Panc1 (cell line): ENCODE measurements around the gene SBK1. TPM values are rescaled to one million over a fixed set of nuclear protein-coding genes. Genes with fewer than 3 reads are reported as not detected.
"Not testable (repeated sequence)": the region's sequence is repeated elsewhere in the genome, so short reads cannot be mapped to it uniquely, and the experiment has no call there.

ENCODE experiments used
- ATAC-seq: fragments of 200-7000 bp; cut with Tn5 transposase; 2 replicates; pipeline ENCODE4 v1.9.1; 2020; ENCODE audit warnings: mild to moderate bottlenecking, moderate library complexity
- BruUV-seq: library from RNA; stranded (reverse); fragments of 400-500 nt; replicated peaks from 2 replicates; lab custom pipeline; 2021; lab: Mats Ljungman, UMichigan
- CTCF ChIA-PET: fragments of 300-600 bp; sonication (Branson Sonifier 250); formaldehyde crosslinking; loops from one replicate; lab custom pipeline; 2022; ENCODE audit warnings: antibody characterized with exemption; lab: Charles Lee
- POLR2A ChIA-PET: fragments of 300-600 bp; sonication (Branson Sonifier 250); formaldehyde crosslinking; loops from one replicate; lab custom pipeline; 2022; ENCODE audit warnings: antibody characterized with exemption; lab: Charles Lee
- DNase-seq: peaks from one replicate; pipeline ENCODE4 v3.0.0-alpha.2; 2010; ENCODE audit warnings: low read depth, low spot score
- H3K27ac ChIP-seq: 2 replicates; pipeline ENCODE4 v1.5.1; 2011; ENCODE audit warnings: mild to moderate bottlenecking, low read length, inconsistent platforms
- H3K27me3 ChIP-seq: fragments of 200-500 bp; sonication (Bioruptor generic); 2 replicates; pipeline ENCODE4 v1.6.0; 2014; ENCODE audit warnings: low read length, inconsistent platforms; ENCODE audit not compliant: control insufficient read depth, insufficient read depth
- H3K36me3 ChIP-seq: fragments of 200-500 bp; sonication (Bioruptor generic); 2 replicates; pipeline ENCODE4 v1.5.1; 2014; ENCODE audit warnings: inconsistent platforms, mild to moderate bottlenecking, low read length, moderate library complexity; ENCODE audit not compliant: control insufficient read depth, insufficient read depth
- H3K4me1 ChIP-seq: 2 replicates; pipeline ENCODE4 v1.5.1; 2011; ENCODE audit warnings: inconsistent platforms, mild to moderate bottlenecking, low read length, moderate library complexity; ENCODE audit not compliant: control insufficient read depth, insufficient read depth
- H3K4me3 ChIP-seq, 2 experiments: 2 replicates each; pipeline ENCODE4 v1.5.1; 2011 to 2012; ENCODE audit warnings: low read depth in 2 of 2, low read length in 2 of 2, mild to moderate bottlenecking in 2 of 2, inconsistent platforms in 1 of 2, moderate library complexity in 1 of 2
- H3K9me3 ChIP-seq: fragments of 200-500 bp; sonication (Bioruptor generic); 2 replicates; pipeline ENCODE4 v1.5.1; 2014; ENCODE audit warnings: low read depth, mild to moderate bottlenecking, inconsistent platforms, low read length, moderate library complexity; ENCODE audit not compliant: control insufficient read depth, insufficient read depth
- in situ Hi-C: cut with HindIII; loops from 2 replicates; pipeline ENCODE4 v1.10.0; 2016; ENCODE audit warnings: low sequenced_read_pairs, low pct_unique_long_range_greater_than_20kb
- intact Hi-C: fragments of 100-400 bp; cut with micrococcal nuclease; formaldehyde crosslinking; loops from one replicate; pipeline ENCODE4 v1.10.0; 2022; ENCODE audit not compliant: unreplicated experiment
- total RNA-seq: library from RNA; stranded (reverse); gene quantifications from one replicate; pipeline ENCODE4 v1.2.1, GENCODE V29; 2021; ENCODE audit not compliant: unreplicated experiment

SBK1 gene
- total RNA-seq, 1 experiment from 2014 or later, result 2.4 TPM

DNA sequence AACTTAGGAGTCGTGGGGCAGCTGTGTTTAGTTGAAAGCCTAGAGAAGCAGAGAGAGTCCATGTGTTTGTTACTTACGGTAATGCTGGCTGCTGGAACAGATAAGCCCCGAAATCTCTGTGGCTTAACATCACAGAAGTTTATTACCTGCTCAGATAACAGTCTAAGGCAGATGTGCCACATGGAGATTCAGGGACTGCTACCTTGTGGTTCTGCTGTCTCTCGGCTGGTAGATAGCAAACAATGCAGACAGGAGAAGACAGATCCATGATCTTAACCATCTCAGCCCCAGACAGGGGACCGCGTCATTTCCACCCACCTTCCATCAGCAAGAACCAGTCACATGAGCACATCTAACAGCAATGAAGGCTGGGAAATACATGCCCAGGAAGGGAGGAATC is 40.3 kb downstream of the SBK1 start:
- H3K9me3 ChIP-seq, H3K27me3 ChIP-seq, in situ Hi-C loops, H3K27ac ChIP-seq, H3K4me3 ChIP-seq, H3K36me3 ChIP-seq, intact Hi-C loops, ATAC-seq, DNase-seq, POLR2A ChIA-PET, H3K4me1 ChIP-seq, BruUV-seq: not testable (repeated sequence)
- CTCF ChIA-PET, result interaction anchor here (0.6 kb wide), 1 partner anchor 143 kb away, joined by 4 read pairs; no protein-coding TSS in a partner anchor

DNA sequence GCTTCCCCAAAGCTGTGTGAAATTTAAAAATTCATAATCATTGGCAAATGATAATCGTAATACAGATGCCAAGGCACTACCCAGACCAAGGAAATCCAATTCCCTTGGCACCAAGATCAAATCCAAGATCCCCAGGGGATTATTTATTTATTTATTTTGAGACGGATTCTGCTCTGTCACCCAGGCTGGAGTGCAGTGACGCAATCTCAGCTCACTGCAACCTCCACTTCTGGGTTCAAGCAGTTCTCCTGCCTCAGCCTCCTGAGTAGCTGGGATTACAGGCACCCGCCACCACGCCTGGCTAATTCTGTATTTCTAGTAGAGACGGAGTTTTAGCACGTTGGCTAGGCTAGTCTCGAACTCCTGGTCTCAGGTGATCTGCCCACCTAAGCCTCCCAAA is 43.4 kb downstream of the SBK1 start:
- DNase-seq, H3K36me3 ChIP-seq, POLR2A ChIA-PET, in situ Hi-C loops, CTCF ChIA-PET, H3K27me3 ChIP-seq, intact Hi-C loops, H3K4me3 ChIP-seq, H3K9me3 ChIP-seq, BruUV-seq, ATAC-seq, H3K27ac ChIP-seq, H3K4me1 ChIP-seq: not testable (repeated sequence)

DNA sequence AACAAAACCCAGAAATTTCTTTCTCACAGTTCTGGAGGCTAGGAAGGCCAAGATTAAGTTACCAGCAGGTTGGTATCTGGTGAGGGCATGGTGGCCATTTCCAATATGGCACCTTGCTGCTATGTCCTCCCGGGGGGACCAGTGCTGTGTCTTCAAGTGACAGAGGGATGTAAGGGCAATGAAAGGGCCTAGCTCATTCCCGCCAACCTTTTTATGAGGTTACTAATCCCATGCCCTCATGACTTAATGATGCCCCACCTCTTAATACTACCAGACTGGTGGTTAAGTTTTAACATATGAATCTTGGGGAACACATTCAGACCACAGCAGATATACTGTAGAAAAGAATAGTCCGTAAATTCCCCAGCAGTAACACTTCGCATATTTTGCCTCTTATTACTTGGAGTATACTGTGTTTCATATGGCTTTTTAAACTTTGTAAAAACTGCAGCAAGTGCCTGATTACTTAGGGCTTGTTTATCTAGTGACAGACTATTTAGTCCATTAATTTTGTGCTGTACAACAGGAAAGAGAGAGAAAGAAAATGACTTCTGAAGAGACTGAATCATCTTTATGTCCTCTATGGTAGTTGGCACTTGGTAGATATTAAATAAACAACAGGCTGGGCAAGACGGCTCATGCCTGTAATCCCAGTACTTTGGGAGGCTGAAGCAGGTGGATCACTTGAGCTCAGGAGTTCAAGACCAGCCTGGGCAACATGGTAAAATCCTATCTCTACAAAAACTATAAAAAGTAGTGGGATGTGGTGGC is 44.8 kb downstream of the SBK1 start:
- H3K9me3 ChIP-seq, H3K4me1 ChIP-seq, DNase-seq, H3K27ac ChIP-seq, ATAC-seq, H3K4me3 ChIP-seq, H3K27me3 ChIP-seq, intact Hi-C loops, POLR2A ChIA-PET, BruUV-seq, in situ Hi-C loops, CTCF ChIA-PET, H3K36me3 ChIP-seq: not testable (repeated sequence)

DNA sequence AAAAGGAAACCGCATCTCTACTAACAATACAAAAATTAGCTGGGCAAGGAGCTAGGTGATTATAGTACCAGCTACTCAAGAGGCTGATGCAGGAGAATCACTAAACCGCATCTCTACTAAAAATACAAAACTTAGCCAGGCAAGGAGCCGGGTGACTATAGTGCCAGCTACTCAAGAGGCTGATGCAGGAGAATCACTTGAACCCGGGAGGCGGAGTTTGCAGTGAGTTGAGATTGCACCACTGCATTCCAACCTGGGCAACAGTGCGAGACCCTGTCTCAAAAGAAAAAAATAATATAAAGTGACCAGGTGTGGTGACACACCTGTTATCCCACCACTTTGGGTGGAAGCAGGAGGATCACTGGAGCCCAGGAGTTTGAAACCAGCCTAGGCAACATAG is 45.9 kb downstream of the SBK1 start:
- in situ Hi-C loops, ATAC-seq, DNase-seq, BruUV-seq, H3K36me3 ChIP-seq, H3K27me3 ChIP-seq, H3K27ac ChIP-seq, H3K9me3 ChIP-seq, CTCF ChIA-PET, intact Hi-C loops, H3K4me1 ChIP-seq, POLR2A ChIA-PET, H3K4me3 ChIP-seq: not testable (repeated sequence)

DNA sequence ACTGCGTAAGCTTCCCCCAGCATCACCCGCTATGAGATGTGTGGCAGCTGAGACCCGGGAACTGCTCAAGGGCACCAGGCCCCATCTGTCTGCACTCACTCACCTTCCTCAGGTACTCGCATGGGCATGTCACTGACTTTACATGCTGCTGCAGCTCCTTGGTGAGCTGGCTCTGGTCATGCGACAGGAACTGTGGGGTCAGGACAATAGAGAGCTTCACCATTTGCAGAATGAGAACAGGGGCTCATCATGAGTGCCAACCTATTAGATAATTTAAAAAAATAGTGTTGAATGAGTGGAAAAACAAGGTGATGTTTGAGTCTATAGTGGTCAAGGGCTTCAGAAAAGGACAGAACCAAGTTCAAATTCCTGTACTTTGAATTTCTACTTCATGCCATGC is 70.3 kb downstream of the SBK1 start:
- DNase-seq, BruUV-seq, H3K4me3 ChIP-seq, H3K9me3 ChIP-seq, H3K4me1 ChIP-seq, H3K27me3 ChIP-seq, H3K36me3 ChIP-seq, ATAC-seq, H3K27ac ChIP-seq, CTCF ChIA-PET, POLR2A ChIA-PET, intact Hi-C loops, in situ Hi-C loops: not testable (repeated sequence)

- H3K36me3 ChIP-seq, POLR2A ChIA-PET, H3K4me3 ChIP-seq, DNase-seq, H3K9me3 ChIP-seq, CTCF ChIA-PET, H3K27ac ChIP-seq, H3K4me1 ChIP-seq, BruUV-seq, H3K27me3 ChIP-seq, in situ Hi-C loops, intact Hi-C loops, ATAC-seq: not testable (repeated sequence)
These were observed 71.1 kb downstream of the SBK1 start, which contains the start of gene NPIPB6 for GRCh38 chr16:28363408-28363807. Gene NPIPB6, minus strand, starts transcription at chr16:28363508. Its CDS starts 686 bp downstream, at chr16:28362822.

DNA sequence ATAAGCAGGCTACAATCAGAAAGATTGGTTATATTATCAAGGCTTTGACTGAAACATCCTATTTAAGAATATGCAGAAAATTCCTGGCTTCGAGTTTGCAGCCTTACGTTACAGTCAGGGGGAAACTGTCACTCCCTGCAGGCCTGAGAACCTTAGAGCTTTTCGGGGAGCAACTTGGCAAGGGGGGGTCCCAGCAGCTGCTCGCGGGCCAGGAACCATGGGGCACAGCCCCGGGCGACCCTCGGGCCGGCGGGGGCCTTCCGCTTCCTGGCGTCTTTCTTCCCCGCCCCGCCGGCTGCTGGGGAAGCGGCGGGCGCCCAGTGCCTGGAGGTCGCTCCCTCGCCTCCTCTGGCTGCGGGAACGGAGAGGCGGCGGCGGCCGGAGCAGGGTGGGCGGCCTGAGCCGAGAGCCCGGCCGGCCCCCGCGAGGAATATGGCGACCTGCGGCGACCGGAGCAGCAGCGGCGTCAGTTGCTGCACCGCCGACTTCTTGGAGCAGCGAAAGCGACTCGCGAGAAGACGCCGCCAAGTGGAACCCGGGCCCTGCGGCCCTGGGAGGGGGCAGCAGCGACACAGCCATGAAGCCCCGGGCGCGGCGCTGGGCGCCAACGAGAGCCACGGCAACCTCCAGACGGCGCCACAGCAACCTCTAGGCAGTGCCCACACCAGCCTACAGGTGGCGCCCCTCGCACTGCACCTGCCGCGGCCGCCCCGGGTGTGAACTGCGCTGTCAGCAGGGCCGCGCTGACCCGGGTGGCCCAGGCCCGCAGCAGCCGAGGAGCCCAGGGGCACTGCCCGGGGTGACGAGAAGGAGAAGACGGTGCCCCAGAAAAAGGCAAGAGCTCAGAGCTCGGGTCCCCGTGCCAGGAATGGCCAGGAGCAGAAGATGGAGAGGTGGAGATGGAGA is 72.2 kb downstream of the SBK1 start:
- not testable (repeated sequence) for DNase-seq, BruUV-seq

More for the DNA sequence above, 72.2 kb downstream of the SBK1 start:
- CTCF ChIA-PET, H3K36me3 ChIP-seq, H3K27ac ChIP-seq, H3K4me3 ChIP-seq, in situ Hi-C loops, H3K27me3 ChIP-seq, H3K9me3 ChIP-seq, intact Hi-C loops, POLR2A ChIA-PET, H3K4me1 ChIP-seq: not testable (repeated sequence)
- peak; percentile 99 for ATAC-seq
